Measurements from ENCODE around the gene RASA3.
"Not testable (repeated sequence)": the region's sequence is repeated elsewhere in the genome, so short reads cannot be mapped to it uniquely, and the experiment has no call there.

RASA3 gene

DNA sequence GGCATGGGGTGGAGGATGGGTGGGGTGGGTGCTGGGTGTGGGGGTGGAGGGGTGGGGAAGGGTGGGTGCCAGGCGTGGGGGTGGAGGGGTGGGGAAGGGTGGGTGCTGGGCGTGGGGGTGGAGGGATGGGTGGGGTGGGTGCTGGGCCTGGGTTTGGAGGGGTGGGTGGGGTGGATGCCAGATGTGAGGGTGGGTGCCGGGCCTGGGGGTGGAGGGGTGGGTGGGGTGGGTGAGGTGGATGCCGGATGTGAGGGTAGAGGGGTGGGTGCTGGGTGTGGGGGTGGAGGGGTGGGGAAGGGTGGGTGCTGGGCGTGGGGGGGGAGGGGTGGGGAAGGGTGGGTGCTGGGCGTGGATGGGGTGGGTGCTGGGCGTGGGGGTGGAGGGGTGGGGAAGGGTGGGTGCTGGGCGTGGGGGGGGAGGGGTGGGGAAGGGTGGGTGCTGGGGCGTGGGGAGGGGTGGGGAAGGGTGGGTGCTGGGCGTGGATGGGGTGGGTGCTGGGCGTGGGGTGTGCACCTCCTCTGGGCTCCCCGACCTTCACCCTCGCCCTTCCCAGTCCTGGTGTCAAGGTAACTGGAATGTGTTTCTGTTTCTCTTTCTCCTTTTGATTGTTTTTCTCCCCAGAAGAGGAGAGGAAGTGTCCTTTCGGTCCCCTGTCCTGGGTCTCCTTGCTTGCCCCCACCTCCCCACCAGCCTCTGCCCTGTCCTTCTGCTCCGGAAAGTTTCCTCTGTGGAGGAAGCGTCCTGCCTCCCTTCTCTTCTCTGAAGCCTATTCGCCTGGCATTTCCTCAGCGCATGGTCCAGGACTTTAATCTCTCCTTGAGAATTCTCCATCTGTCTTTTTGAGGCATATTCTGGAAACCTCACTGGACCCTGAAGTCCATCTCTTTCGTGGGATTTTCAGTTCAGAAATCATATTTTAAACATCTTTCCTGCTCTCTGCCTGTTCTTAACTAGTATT, 23.8 kb upstream of the RASA3 start:
- DNase-seq, result no peak

DNA sequence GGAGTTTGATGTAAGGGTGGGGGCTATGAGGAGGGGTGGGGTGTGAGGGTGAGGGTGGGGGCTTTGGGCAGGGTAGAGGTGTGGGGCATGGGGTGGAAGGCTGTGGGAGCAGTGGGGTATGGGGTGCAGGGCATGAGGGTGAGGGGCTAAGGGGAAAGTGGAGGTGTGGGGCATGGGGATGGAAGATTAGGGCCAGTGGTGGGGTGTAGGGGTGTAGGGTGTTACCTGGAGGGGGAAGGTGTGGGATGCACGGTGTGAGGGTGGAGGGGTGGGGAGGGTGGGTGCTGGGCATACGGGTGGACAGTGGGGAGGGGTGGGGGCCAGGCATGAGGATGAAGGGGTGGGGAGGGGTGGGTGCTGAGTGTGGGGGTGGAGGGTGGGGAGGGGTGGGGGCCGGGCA, 22.9 kb upstream of the RASA3 start:
- peak in 1 of 2 donors; percentile 16 for DNase-seq

DNA sequence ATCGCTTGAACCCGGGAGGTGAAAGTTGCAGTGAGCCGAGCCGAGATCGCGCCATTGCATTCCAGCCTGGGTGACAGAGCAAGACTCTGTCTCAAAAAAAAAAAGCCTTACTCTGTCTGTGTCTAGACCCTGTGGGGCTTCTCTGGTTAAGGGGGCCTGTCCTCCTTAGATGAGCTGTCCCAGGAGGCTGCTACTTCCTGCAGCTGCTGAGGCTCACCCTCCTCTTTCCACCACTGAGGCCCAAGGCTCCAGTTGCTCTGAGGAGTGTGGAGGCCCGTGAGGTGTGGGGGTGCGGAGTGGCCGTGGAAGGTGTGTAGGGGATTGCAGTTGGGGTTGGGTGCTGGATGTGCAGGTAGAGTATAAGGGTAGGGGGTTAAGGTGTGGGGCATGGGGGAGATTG, 22.1 kb upstream of the RASA3 start:
- DNase-seq, result peak in 1 of 2 donors; percentile 17

DNA sequence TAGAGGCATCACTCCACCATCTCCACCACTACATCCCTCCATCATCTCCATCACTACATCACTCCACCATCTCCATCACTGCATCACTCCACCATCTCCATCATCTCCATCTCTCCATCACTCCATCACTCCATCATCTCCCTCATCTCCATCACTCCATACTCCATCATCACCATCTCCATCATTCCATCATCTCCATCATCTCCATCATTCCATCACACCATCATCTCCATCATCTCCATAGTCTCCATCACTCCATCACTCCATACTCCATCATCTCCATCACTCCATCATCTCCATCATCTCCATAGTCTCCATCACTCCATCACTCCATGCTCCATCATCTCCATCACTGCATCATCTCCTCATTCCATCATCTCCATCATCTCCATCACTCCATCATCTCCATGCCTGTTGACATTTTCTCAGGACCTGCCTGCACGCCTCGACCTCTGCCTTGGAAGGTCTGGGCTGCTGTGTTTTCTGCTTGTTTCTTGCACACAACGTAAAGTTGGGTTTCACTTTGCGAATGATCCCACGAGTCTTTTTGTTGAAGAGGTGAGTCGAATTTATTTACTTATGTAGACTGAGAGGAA, 21.2 kb upstream of the RASA3 start:
- DNase-seq, result no peak

DNA sequence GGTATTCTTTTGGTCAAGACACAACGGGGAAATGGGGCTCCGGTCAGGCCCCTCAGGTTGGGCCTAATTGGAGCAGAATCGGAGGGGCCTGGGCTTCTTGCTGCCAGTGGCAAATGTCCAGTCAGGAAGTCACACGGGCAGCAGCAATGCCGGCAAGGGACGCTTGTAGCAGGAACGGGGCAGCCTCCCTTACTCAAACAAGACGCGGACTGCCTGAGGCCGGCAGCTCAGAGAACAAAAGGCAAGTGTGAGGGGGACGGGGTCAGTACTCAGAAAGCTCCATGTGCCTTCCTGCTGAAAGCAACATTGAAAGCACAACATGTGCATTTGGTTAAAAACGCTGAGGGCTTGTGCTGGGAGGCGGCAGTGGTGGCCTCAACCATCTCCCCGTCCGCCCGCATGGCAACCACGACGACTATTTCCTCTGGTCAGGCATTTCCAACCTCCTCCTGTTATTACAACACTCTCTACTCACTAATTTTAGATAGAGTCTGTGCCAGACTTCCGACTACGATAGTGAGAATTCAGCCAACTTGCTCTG, 20.5 kb upstream of the RASA3 start:
- peak in 1 of 2 donors; percentile 16 for DNase-seq

DNA sequence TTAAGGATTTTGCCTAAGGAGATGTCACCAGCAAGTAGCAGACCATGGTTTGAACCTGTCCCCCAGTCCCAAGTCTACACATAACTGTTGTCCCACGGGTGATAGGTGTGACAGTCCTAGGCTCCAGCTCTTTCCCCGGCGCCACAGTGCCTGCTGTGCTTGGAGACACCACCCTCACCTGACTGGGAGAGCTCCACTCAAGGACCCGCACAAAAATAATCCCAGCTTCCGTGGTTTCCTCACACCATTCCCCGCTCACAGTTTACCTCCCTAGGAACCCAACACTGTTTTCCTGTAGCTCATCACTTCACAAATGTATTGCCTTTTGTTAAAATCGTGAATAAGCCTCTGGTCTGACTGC, 19.8 kb upstream of the RASA3 start:
- peak in 1 of 2 donors; percentile 17 for DNase-seq

DNA sequence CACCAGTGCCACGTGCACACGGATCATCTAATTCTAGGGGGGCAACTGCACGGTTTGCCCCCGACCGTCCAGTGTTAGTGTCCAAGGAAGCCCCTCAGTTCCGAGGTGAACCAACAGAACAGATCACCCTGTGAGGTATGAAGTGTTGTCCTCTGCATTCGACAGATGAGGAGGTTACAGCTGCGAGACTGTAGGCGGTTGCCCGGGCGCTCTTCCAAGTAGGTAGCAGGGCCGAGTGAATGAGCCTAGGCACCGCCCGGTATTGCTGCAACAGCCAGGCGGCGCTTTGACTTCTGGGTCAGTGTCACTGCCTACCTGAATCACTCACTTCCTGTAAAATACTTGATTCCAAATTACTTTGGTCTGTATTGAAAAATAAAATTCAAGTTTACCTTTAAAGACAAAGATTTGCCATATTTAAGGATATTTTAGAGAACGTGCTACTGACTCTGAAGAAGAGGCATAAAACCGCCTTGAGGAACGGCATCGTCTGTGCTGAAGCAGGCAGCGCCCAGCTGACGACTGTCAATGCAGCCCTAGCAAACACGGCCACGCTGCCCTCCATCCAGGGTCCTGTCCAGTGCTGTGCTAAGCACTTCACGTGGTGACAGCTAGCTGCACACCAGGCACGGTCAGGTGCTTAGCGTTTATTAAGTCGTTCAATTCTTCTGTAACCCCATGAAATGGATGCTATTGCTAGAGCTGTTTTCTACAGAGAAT, 19.3 kb upstream of the RASA3 start:
- DNase-seq, result peak; percentile 17 to 56

DNA sequence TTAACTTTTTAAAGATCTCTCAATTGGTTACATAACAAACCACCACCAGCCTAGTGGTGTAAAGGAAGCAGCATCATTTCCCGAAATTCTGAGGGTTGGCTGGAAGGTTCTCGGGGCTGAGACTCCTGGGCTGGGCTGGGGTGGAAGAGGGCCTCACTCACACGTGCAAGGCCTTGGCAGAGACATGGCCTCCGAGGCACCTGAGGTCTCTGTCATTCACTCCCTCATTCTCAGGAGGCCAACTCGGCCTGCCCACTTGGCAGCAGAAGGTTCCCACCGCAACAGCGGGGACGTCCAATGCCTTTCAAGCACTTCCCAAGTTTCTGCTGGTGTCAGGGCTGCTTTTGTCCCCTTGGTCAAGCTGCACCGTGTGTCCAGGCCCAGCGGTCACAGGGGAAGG, 18.6 kb upstream of the RASA3 start:
- DNase-seq, result no peak

DNA sequence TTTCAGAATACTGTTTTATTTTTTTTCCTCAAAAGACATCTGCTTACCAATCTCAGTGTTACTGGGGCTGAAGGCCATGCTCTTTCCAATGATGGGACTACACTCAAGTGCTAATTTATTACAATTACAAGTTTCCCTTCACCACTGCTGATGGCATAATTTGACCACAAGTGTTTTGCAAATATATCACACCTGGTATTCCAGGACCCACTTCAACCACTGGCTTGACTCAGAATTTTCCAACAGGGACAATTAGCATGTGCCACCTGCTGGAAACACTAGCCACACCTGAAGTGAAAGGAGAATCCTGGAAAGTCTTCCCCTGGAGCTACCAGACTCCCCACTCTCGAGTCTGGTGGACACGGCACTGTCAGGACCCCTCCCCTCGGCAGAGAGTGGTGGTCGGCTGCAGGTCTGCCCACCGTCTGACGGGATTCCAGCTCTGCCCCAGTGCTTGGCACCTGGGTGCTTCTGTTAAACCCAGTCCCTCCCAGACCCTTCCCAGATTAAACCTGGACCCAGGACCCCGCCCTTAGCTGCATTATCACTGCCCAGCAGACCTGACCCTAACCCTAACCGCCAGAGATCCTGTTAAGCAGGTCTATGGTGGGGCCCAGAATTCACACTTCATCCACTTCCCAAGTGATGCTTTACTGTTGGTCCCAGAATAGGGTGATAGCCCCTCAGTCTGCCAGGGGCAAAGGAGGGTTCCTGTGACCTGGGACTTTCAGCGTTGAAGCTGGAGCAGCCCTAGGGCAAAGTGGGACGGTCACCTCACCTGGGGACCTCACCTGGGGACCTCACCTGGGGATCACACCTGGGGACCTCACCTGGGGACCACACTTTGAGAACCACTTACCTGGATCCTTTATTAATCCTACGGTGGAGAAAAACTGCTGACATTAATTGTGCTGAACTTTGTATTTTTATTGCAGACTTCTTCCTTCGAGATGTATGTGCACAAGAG, 17.6 kb upstream of the RASA3 start:
- peak in 1 of 2 donors; percentile 16 for DNase-seq

DNA sequence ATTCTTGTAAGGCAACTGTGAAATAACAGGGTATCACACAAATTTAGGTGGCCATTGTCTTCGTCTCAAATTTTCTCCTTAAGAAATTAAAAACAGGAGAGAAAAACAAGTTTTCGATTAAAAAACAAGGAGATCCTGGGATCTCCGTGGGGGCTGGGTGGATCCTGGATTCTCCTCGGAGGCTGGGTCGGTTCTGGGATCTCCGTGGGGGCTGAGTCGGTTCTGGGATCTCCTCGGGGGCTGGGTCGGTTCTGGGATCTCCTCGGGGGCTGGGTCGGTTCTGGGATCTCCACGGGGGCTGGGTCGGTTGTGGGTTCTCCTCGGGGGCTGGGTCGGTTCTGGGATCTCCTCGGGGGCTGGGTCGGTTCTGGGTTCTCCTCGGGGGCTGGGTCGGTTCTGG, 16.5 kb upstream of the RASA3 start:
- not testable (repeated sequence) for DNase-seq

DNA sequence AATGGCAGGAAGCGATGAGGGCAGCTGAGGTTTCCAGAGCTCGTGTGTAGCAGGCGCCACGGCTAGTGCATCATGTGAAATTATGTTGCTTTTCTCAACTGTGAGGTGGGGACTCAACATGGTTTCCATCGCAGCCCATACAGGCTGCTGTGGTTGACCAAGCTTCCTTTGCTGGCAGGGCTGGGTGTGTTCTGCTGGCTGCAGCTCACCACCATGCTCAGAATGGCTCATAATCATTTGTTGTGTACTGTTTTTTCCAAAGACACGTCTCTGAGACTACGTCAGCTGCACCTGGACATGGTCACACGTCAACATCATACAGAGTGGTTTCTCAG, 16.1 kb upstream of the RASA3 start:
- DNase-seq, result peak; percentile 74 to 75

DNA sequence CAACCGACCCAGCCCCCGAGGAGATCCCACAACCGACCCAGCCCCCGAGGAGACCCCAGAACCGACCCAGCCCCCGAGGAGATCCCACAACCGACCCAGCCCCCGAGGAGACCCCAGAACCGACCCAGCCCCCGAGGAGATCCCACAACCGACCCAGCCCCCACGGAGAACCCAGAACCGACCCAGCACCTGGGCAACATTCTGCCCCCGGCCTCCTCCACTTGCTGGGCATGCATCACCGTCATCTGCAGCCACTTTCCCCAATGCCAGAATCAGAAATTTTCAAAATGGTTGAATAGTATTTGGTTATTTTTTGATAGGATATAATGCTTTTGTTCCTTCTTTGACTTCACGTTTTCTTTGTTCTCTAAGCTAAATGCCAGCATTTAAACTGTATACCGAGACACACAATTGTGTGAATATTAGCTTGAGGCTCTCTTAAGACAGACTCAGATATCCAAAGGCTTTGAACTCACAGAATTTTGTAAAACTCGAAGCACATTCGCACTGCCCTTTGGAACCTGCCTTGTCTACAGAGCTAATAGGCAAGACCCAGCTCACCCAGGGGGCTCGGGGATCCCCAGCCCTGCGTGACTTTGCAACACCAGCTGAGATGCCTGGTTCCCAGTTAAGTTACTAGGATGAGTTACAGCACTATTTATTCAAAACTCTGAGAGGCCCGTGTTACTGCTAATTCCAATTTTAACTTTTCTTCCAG, 15.5 kb upstream of the RASA3 start:
- peak in 1 of 2 donors; percentile 17 for DNase-seq

DNA sequence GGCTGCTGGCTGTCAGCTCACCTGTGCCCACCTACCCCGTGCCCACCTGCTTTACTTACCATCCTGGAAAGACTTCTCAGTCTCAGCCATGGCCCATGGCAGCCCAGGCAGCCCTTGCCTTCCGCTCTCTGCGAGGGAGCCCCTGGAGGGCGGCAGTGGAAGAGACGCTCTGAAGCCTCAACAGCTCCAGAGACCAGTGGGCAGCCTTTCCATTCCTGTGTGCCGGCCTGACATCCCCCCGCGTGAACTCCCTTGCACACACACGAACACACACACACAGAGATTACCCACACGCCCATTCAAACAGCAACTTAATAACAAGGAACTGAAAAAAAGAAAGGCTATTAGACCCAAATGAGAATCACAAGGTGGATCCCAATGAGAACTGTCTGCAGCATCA, 14.2 kb upstream of the RASA3 start:
- DNase-seq, result peak in 1 of 2 donors; percentile 19

DNA sequence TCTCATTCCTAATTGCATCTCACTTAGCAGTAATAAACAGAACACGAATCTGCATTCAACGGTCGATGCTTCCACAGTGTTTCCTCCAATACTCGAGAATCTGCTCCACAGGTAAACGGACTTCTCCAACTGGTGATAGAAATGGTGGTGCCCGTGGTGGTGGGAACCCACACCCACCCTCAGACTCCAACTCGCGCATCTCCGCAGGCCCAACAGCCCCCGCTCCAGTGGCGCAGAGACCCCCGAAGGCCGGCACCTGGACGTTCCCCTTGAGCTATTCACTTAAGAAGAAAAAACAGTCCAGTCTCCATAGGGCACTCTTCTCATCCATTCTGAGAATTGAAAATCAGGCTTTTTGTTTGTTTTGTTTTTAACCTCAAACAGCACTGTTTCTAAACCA, 13.8 kb upstream of the RASA3 start:
- peak in 1 of 2 donors; percentile 13 for DNase-seq

DNA sequence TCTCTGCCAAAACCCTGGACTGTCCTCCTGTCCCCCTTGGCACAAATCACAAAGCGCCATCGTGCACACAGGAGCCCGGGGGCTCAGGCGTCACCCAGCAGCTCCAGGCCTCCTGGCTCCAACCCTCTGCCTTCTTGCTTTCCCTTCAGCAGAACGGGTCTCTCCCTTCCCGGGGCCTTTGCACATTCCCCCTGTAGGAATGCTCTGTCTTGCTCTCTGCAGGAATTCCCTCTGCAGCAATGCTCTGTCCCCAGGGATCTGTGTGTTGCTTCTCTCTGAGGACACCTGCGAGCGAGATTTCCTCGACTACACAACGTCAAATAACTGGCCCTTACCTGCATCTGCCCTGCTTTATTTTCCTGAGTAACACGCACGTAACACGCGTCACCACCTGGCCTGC, 13.3 kb upstream of the RASA3 start:
- peak in 1 of 2 donors; percentile 16 for DNase-seq

DNA sequence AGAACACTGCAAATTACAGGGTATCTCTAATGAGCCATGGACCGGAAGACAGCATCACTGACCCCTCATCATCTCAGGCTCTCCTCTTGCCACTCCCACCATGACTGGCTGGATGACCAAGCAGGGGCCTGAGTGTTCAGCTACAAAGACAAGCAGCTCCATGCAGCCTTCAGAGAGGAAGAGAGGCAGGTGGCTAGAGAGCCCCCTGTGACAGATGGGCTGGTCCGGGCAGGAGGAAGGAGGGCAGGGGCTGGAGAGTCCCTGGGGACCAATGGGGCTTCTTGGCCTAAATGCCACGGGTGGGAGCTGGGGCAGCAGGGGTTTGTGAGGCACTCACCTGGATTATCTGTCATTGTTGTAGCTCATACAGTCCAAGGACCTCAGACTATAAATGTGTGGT, 12.8 kb upstream of the RASA3 start:
- peak in 1 of 2 donors; percentile 16 for DNase-seq

DNA sequence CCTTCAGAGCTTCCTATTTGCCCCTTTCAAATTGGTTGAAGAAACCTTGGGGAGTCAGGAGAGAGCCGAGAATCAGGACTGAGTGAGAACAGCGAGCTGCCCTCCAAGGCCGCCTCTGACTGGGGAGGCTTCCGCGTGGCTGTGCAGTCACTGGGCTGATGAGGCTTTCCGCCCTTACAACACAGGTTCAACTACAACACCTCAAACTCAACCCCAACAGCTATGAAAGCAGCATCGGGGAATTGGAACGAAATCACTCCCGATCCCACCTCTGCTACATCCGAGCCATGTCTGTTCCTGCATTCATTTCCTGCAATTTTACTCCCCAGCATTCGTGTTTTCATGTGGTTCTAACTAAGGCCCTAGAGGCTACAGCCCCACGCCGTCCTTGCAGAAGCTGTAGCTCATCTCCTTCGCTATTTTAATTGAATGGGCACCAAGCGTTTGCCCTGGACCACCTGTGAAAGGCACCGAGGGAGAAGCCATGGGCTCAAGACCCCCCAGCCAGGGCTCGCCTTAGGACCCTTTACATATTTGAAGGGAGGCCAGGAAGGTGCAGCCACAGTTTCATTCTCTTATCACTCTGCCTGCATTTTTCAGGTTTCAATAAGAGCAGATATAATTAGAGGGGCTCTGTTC, 12.3 kb upstream of the RASA3 start:
- peak in 1 of 2 donors; percentile 17 for DNase-seq

DNA sequence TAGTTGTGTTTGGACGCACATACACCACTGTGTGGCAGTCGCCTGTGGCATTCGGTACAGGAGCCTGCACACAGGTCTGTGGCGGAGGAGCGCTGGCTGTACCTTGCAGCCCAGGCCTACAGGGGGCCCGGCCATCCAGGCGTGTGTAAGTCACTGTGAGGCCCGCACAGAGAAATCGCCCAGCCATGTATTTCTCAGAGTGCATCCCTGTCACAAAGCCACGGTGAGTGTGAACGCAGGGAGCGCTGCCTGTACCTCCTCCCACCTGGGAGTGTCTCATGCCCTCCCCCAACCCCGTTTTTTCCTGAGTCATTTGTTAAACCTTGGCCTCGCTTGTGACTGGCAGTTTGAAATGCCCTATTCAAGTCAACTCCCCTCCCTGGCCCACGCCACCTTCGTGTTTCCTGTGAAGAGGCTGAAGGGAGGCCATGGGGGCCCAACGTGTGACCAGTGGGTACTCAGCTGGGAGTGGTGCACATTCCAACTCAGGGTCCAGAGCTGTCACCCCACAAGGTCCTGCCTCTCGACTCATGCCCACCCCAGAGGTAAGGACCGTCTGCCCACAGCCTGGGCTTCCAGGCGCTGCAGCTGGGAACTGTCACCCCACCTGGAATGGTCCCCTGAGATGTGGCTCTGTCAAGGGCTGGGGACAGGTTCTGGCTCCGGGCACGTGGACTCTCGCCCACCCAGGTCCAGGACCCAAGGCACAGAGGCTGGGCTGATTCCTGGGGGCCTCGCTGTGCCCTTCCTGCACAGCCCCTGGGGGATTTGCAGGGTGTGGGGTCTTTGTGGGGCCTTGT, 11.6 kb upstream of the RASA3 start:
- peak; percentile 51 to 59 for DNase-seq

DNA sequence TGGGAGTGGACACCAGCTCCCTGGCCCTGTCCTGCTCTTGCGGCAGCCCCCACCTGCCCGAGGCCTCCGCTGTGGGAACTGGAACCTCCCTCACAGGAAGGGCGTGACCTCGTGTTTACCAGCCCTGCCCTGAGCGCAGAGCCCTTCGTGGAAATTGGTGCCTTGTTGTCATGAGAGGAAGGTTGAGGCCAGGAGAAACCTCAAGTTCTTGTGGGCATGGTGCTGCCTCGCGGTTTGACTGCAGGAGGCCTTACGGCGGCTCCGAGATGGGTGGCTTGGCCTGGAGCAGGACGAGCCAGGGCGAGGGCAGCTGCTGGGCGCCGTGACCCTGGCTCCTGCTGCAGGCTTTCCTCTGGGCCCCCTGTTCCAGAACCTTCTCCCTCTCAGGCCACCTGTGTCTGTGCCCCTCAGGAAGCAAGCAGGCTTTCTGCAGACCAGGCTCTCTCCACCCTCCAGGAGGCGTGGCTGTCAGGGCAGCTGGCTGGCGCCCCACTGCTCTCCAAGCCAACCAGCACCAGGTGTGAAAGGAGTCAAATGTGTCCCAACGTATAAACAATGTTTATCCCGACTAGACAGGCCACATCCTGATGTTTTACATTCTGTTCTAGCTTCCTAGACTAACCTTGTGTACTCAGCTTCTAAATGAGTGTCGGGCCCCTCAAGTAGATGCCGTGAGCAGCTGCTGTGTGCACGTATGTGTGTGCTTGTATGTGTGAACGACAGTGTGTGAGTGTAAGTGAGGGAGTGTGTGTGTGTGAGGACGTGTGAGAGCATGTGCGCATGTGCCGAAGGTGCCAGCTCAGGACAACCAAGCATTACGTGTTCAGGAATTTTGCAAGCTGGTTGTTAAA, 10.4 kb upstream of the RASA3 start:
- peak; percentile 48 to 57 for DNase-seq

Measured in stimulated activated CD4-positive, alpha-beta T cell treated with anti-CD3 and anti-CD28 coated beads, Interleukin-2, amount 100 ng/mL, for 24 hours (primary cell).